Left ventricle myocardium inferior (tissue), 1 donor: ENCODE measurements around the gene RAB44. TPM values are rescaled to one million over a fixed set of nuclear protein-coding genes. Genes with fewer than 3 reads are reported as not detected.

Source experiments
- DNase-seq: peaks from one replicate; pipeline ENCODE4 v3.0.0-alpha.2; 2020
- H3K27ac ChIP-seq: fragments of 200-600 bp; replicated peaks from 2 replicates; pipeline ENCODE4 v1.8.0; 2021
- H3K27me3 ChIP-seq: fragments of 200-600 bp; 2 replicates; pipeline ENCODE4 v1.8.0; 2021; ENCODE audit warnings: low read depth
- H3K36me3 ChIP-seq: fragments of 200-600 bp; 2 replicates; pipeline ENCODE4 v1.8.0; 2021
- H3K4me1 ChIP-seq: fragments of 200-600 bp; 2 replicates; pipeline ENCODE4 v1.8.0; 2021
- H3K4me3 ChIP-seq: fragments of 200-600 bp; 2 replicates; pipeline ENCODE4 v1.8.0; 2021; ENCODE audit warnings: mild to moderate bottlenecking, moderate library complexity
- H3K9me3 ChIP-seq: fragments of 200-600 bp; replicated peaks from 2 replicates; pipeline ENCODE4 v1.8.0; 2021
- intact Hi-C: fragments of 100-400 bp; cut with micrococcal nuclease; formaldehyde crosslinking; loops from one replicate; pipeline ENCODE4 v1.11.0; 2022
- total RNA-seq: library from RNA; stranded (reverse); fragmentation: NEBNext Ultra II Directional; extraction: Animal tissue kit (Norgen Biotek cat#: 25700); gene quantifications from one replicate; pipeline ENCODE4 v1.2.1, GENCODE V29; 2021
- TF ChIP-seq, protein P1 (sequence below): fragments of 200-600 bp; IDR thresholded peaks from 2 replicates; pipeline ENCODE4 v1.8.0; 2021; ENCODE audit warnings: antibody characterized with exemption, mild to moderate bottlenecking, borderline replicate concordance
- donor health status: DM: no; HTN: yes; CAD: no; lungs with severe emphysema.

The RAB44 gene
- total RNA-seq, 1 donor from 2014 or later: 0.05 TPM

DNA sequence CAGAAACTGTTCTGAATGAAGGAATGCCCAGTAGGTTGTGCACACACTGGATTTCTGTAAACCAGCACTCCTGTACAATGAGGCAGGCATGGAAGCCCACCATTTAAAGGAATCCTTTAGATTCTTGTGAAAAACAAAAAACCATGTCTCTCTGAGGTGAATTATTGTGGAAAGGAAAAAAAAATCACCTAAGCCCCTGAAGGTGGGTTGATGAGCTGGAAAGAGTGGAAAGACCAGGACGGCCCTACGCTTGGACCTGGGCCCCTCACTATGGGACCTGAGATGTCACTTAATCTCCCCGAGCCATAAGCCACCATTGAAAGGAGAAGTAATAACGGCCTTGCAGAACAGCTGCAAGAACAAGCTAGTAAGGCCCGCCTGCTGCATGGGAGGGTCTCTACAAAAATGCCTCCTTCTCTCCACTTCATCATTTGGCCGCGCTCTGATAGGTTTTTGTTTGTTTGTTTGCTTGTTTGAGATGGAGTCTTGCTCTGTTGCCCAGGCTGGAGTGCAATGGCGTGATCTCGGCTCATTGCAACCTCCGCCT lies 68.8 kb downstream of the RAB44 start:
- no peak for DNase-seq
- TF ChIP-seq, protein P1, sequence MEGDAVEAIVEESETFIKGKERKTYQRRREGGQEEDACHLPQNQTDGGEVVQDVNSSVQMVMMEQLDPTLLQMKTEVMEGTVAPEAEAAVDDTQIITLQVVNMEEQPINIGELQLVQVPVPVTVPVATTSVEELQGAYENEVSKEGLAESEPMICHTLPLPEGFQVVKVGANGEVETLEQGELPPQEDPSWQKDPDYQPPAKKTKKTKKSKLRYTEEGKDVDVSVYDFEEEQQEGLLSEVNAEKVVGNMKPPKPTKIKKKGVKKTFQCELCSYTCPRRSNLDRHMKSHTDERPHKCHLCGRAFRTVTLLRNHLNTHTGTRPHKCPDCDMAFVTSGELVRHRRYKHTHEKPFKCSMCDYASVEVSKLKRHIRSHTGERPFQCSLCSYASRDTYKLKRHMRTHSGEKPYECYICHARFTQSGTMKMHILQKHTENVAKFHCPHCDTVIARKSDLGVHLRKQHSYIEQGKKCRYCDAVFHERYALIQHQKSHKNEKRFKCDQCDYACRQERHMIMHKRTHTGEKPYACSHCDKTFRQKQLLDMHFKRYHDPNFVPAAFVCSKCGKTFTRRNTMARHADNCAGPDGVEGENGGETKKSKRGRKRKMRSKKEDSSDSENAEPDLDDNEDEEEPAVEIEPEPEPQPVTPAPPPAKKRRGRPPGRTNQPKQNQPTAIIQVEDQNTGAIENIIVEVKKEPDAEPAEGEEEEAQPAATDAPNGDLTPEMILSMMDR: no peak
- Histone ChIP-seq H3K4me1 (peaks cover 58% of the 10 kb centered on the region), H3K36me3 (no peaks in the 10 kb centered on the region), H3K4me3 (no peak overlapping the region), H3K27me3 (no peaks in the 10 kb centered on the region), H3K9me3 (no peaks in the 10 kb centered on the region), H3K27ac (no peak overlapping the region)
- intact Hi-C loops: loop anchor here (5.0 kb wide), 1 partner anchor 86 kb away; no protein-coding TSS in a partner anchor

DNA sequence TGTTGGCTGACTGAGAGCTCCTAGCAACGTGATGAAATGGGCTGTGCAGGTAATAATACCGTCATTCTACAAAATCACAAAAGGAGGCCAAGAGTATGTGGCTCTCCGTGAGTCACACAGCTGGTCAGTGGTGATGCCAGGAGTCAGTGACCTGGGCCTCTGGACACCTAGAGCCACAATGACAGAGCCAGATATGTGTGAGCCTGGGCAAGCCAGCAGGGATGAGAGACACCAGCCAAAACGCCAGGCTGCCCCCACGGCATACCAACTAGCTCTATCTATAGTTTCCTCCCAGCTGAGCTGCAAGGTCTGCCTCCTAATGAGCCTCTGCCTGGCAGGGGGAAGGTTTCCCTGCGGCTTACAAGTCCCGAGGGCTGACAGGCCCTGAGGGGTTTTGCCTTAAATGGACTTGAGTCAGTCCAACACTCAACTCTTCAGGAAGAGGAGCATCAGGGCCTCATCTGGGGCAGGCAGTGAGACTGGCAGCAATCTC lies 71.6 kb downstream of the RAB44 start:
- DNase-seq: peak; percentile 30
- TF ChIP-seq, protein P1: no peak
- Histone ChIP-seq H3K9me3 (no peaks in the 10 kb centered on the region), H3K27ac (peak overlapping the region; percentile 86), H3K36me3 (peaks cover 4% of the 10 kb centered on the region), H3K27me3 (no peaks in the 10 kb centered on the region), H3K4me3 (peak overlapping the region; percentile 17), H3K4me1 (peaks cover 62% of the 10 kb centered on the region)
- intact Hi-C loops: loop anchor here (5.0 kb wide), 1 partner anchor 83 kb away; no protein-coding TSS in a partner anchor

- no peaks in the 10 kb centered on the region for H3K9me3 ChIP-seq
- intact Hi-C loops: loop anchor here (5.0 kb wide), 1 partner anchor 82 kb away; no protein-coding TSS in a partner anchor
- H3K27me3 ChIP-seq: no peaks in the 10 kb centered on the region
- peak overlapping the region; percentile 86 for H3K27ac ChIP-seq
- no peak for DNase-seq
- peak overlapping the region; percentile 17 for H3K4me3 ChIP-seq
- peaks cover 4% of the 10 kb centered on the region for H3K36me3 ChIP-seq
- TF ChIP-seq, protein P1: no peak
- H3K4me1 ChIP-seq: peaks cover 62% of the 10 kb centered on the region
Measured at GRCh38 chr6:36769676-36770499, 72.3 kb downstream of the RAB44 start.

- no peak for DNase-seq
- intact Hi-C loops: no loop called here
- Histone ChIP-seq H3K27me3 (no peaks in the 10 kb centered on the region), H3K36me3 (peaks cover 4% of the 10 kb centered on the region), H3K27ac (peak overlapping the region; percentile 86), H3K9me3 (no peaks in the 10 kb centered on the region), H3K4me1 (peaks cover 51% of the 10 kb centered on the region), H3K4me3 (no peak overlapping the region)
- TF ChIP-seq, protein P1: no peak
Measured at GRCh38 chr6:36771145-36771544, 73.5 kb downstream of the RAB44 start.

DNA sequence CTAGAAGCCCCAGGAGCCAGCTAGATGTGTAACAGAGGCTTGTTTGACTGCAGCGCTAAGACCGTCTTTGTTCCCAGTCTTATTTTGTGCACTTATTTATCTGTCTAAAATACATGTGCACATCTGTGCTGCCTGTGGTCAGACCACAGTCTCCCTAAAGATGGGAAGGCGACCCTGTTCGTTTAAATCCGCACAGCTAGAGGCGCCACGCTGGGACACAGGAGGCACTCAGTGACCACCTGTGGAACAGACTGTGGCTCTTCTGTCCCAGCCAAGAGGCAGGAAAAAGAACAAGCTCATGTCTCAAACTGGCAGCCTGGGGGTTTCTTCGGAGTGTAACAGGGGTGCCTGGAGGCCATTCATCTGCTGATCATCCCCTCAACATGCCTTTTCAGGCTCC lies 74.8 kb downstream of the RAB44 start:
- Histone ChIP-seq H3K36me3 (peaks cover 4% of the 10 kb centered on the region), H3K4me1 (peaks cover 43% of the 10 kb centered on the region), H3K27ac (no peak overlapping the region), H3K4me3 (no peak overlapping the region), H3K9me3 (no peaks in the 10 kb centered on the region), H3K27me3 (no peaks in the 10 kb centered on the region)
- intact Hi-C loops: no loop called here
- TF ChIP-seq, protein P1: no peak
- no peak for DNase-seq
